OCI-LY7 (cell line): ENCODE results near the gene BUB3.

Source experiments
- CTCF ChIP-seq: fragments of 200-600 bp; sonication (generic); conservative IDR thresholded peaks from 2 replicates; pipeline ENCODE4 v1.5.1; 2014; ENCODE audit warnings: mild to moderate bottlenecking, antibody characterized with exemption, low read length, moderate library complexity, mixed read lengths
- EZH2phosphoT487 ChIP-seq: fragments of 200-600 bp; sonication (generic); IDR thresholded peaks from 2 replicates; pipeline ENCODE4 v1.6.1; 2018; ENCODE audit warnings: low read depth, borderline replicate concordance, mild to moderate bottlenecking, mixed run types, antibody characterized with exemption, low read length, moderate library complexity, mixed read lengths

GRCh38 chr10:123157210-123157609, 3.0 kb downstream of the BUB3 start:
- TF ChIP-seq CTCF (no peak), EZH2phosphoT487 (no peak)
